Stimulated activated CD4-positive, alpha-beta T cell treated with anti-CD3 and anti-CD28 coated beads, Interleukin-1b, Interleukin-23, amount 100 ng/mL, for 48 hours (primary cell): ENCODE results near the gene MRPL1.
"Not testable (repeated sequence)": the region's sequence is repeated elsewhere in the genome, so short reads cannot be mapped to it uniquely, and the experiment has no call there.

Experiments
- DNase-seq: peaks from one replicate; pipeline ENCODE4 v3.0.0-alpha.2; 2020

MRPL1 gene

GRCh38 chr4:77920371-77920770 is 57.7 kb downstream of the MRPL1 start:
- no peak for DNase-seq

- no peak for DNase-seq
These were observed 59.1 kb downstream of the MRPL1 start for GRCh38 chr4:77921701-77922100.

GRCh38 chr4:77922158-77923094 is 59.8 kb downstream of the MRPL1 start:
- DNase-seq: no peak

GRCh38 chr4:77927991-77928925 is 65.6 kb downstream of the MRPL1 start:
- DNase-seq: no peak

- no peak for DNase-seq
These were observed 67.6 kb downstream of the MRPL1 start for GRCh38 chr4:77930154-77930639.

GRCh38 chr4:77930876-77931275 is 68.2 kb downstream of the MRPL1 start:
- DNase-seq: no peak

GRCh38 chr4:77931452-77932135 is 69.0 kb downstream of the MRPL1 start:
- DNase-seq: no peak

- DNase-seq: no peak
These were observed 75.9 kb downstream of the MRPL1 start for GRCh38 chr4:77938560-77938959.

- not testable (repeated sequence) for DNase-seq
These were observed 83.3 kb downstream of the MRPL1 start for GRCh38 chr4:77945929-77946328.

GRCh38 chr4:77950203-77950602 is 87.6 kb downstream of the MRPL1 start:
- DNase-seq: no peak

- DNase-seq: no peak
These were observed 89.8 kb downstream of the MRPL1 start for GRCh38 chr4:77952457-77952856.

GRCh38 chr4:77954690-77955089 is 92.1 kb downstream of the MRPL1 start:
- no peak for DNase-seq

GRCh38 chr4:77956917-77957316 is 94.3 kb downstream of the MRPL1 start:
- DNase-seq: no peak

- DNase-seq: no peak
These were observed 96.3 kb downstream of the MRPL1 start for GRCh38 chr4:77958897-77959296.

GRCh38 chr4:77959566-77960338 is 97.1 kb downstream of the MRPL1 start:
- no peak for DNase-seq

- DNase-seq: no peak
These were observed 97.7 kb downstream of the MRPL1 start for GRCh38 chr4:77960367-77960766.

GRCh38 chr4:77963004-77963403 is 100.4 kb downstream of the MRPL1 start:
- DNase-seq: no peak

GRCh38 chr4:77973657-77974056 is 111.0 kb downstream of the MRPL1 start:
- not testable (repeated sequence) for DNase-seq

GRCh38 chr4:77982900-77983540 is 120.4 kb downstream of the MRPL1 start:
- not testable (repeated sequence) for DNase-seq

GRCh38 chr4:77983612-77984311 is 121.1 kb downstream of the MRPL1 start:
- not testable (repeated sequence) for DNase-seq

GRCh38 chr4:77989968-77990367 is 127.3 kb downstream of the MRPL1 start:
- no peak for DNase-seq
